Measurements from ENCODE around the gene KCNAB2. TPM values are rescaled to one million over a fixed set of nuclear protein-coding genes. Genes with fewer than 3 reads are reported as not detected.

The KCNAB2 gene
- polyA plus RNA-seq, 3 donors: 11.5 to 178 (median 22.7) TPM

DNA sequence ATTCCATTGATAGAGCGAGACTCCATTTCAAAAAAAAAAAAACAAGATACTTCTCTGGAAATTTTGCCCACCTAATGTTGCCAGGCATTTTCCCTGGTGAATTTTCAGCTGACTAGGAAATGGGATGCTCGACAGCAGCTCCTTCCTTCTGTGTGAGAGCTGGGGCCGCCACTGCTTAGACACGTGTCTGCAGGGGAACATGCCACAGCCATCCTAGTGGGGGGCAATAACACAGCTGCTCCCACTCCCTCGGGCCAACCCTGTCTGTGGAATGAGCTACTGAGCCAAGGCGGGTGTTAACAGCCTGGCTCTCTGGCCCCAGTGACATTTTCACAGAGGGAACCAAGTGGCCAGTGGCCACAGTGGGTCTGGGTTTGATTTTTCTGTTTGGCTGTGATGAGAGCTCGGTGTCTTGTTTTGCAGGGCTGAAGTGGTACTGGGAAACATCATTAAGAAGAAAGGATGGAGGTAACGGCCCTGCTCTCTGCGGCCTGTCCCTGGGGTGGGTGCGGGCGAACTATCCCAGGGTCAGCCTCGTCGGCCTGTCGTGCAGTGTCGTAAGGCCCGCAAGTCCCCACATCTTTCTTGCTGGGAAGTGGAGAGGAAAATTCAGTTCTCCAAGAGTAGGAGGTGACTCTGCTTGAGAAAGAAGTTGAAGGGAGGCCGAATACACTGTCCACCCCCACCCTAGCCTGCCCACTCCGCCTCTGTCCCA lies 39.2 kb downstream of the KCNAB2 start:
- Mint-ChIP-seq H3K27me3 (ENCODE audit: low read depth in 3 of 3) (peaks cover 0 to 1% (median 0%) of the 10 kb centered on the region in 3 donors), H3K4me3 (peak overlapping the region in 1 of 2 donors; percentile 6), H3K4me1 (no peaks in the 10 kb centered on the region), H3K9me3 (no peaks in the 10 kb centered on the region), H3K27ac (peak overlapping the region in 2 of 7 donors; percentile 14 to 77), H3K36me3 (peaks cover 70 to 94% of the 10 kb centered on the region in 2 donors)
- H2AFZ ChIP-seq (ENCODE audit: insufficient read depth, low read depth, low read length, poor library complexity, severe bottlenecking): no peak overlapping the region
- intact Hi-C loops (cut with micrococcal nuclease): no loop called here
- no peaks in the 10 kb centered on the region for H3K9me3 ChIP-seq (replicated peaks in 1 of 2; ENCODE audit: control insufficient read depth in 1 of 2, insufficient read depth in 1 of 2, low read length in 2 of 2)
- TF ChIP-seq, protein P1, sequence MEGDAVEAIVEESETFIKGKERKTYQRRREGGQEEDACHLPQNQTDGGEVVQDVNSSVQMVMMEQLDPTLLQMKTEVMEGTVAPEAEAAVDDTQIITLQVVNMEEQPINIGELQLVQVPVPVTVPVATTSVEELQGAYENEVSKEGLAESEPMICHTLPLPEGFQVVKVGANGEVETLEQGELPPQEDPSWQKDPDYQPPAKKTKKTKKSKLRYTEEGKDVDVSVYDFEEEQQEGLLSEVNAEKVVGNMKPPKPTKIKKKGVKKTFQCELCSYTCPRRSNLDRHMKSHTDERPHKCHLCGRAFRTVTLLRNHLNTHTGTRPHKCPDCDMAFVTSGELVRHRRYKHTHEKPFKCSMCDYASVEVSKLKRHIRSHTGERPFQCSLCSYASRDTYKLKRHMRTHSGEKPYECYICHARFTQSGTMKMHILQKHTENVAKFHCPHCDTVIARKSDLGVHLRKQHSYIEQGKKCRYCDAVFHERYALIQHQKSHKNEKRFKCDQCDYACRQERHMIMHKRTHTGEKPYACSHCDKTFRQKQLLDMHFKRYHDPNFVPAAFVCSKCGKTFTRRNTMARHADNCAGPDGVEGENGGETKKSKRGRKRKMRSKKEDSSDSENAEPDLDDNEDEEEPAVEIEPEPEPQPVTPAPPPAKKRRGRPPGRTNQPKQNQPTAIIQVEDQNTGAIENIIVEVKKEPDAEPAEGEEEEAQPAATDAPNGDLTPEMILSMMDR (IDR thresholded peaks at IDR 0.05): no peak
- peaks cover 74 to 92% of the 10 kb centered on the region in 2 donors for H3K36me3 ChIP-seq (replicated peaks in 1 of 2; ENCODE audit: control insufficient read depth in 1 of 2, insufficient read depth in 2 of 2, low read length in 2 of 2)
- no peaks in the 10 kb centered on the region for H3K4me1 ChIP-seq (ENCODE audit: control insufficient read depth in 1 of 2, insufficient read depth in 2 of 2, low read length in 2 of 2)
- DNase-seq: no peak
- no peak overlapping the region for H3K4me3 ChIP-seq (replicated peaks in 1 of 3; ENCODE audit: low read depth in 2 of 3, low read length in 3 of 3)
- no peak overlapping the region for H3K27ac ChIP-seq (ENCODE audit: low read depth in 1 of 2, low read length in 2 of 2)
- no peak overlapping the region for H3K4me2 ChIP-seq (replicated peaks; ENCODE audit: extremely low read depth, low read length, poor library complexity, severe bottlenecking)
- WGBS (ENCODE audit: insufficient coverage): 98% methylated on average over 7 of the region's 18 CpGs
- H3K27me3 ChIP-seq (ENCODE audit: control insufficient read depth in 2 of 2, insufficient read depth in 2 of 2, low read length in 2 of 2): no peaks in the 10 kb centered on the region
- H3K9ac ChIP-seq (ENCODE audit: insufficient read depth, low read length, poor library complexity, severe bottlenecking): no peak overlapping the region
- H4K20me1 ChIP-seq (ENCODE audit: insufficient read depth, low read length): peaks cover 76% of the 10 kb centered on the region
- peaks cover 2% of the 10 kb centered on the region for H3K79me2 ChIP-seq (ENCODE audit: insufficient read depth, low read length)

DNA sequence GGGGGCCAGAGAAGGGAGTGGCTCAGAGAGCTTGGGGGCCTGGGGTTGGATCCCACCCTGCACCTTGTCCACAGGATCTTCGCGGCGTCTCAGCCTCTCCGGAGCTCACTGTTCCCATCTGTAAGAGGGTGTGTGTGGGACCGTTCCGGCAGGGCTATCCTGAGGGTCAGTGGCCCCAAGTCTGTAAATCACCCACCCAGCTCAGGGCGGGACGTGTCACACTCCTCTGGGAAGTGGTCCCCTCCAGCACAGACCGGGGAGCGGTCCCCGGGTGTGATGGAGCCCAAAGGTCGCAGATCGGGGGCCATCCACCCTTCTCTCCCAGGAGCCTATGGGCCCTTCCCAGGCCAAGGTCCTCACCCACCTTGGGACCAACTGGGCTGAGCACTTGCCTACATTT lies 40.0 kb downstream of the KCNAB2 start:
- H3K4me2 ChIP-seq (replicated peaks; ENCODE audit: extremely low read depth, low read length, poor library complexity, severe bottlenecking): no peak overlapping the region
- peak overlapping the region in 1 of 7 donors; percentile 77 for H3K27ac Mint-ChIP-seq
- no peak for DNase-seq
- intact Hi-C loops (cut with micrococcal nuclease): no loop called here
- peaks cover 0 to 1% (median 0%) of the 10 kb centered on the region in 3 donors for H3K27me3 Mint-ChIP-seq (ENCODE audit: low read depth in 3 of 3)
- H3K27me3 ChIP-seq (ENCODE audit: control insufficient read depth in 2 of 2, insufficient read depth in 2 of 2, low read length in 2 of 2): no peaks in the 10 kb centered on the region
- H3K79me2 ChIP-seq (ENCODE audit: insufficient read depth, low read length): peaks cover under 1% of the 10 kb centered on the region
- peaks cover 74 to 92% of the 10 kb centered on the region in 2 donors for H3K36me3 ChIP-seq (replicated peaks in 1 of 2; ENCODE audit: control insufficient read depth in 1 of 2, insufficient read depth in 2 of 2, low read length in 2 of 2)
- no peaks in the 10 kb centered on the region for H3K9me3 Mint-ChIP-seq
- no peak overlapping the region for H3K4me3 ChIP-seq (replicated peaks in 1 of 3; ENCODE audit: low read depth in 2 of 3, low read length in 3 of 3)
- WGBS (ENCODE audit: insufficient coverage): 95% methylated on average over 6 of the region's 13 CpGs
- no peak overlapping the region for H3K27ac ChIP-seq (ENCODE audit: low read depth in 1 of 2, low read length in 2 of 2)
- H3K4me3 Mint-ChIP-seq: no peak overlapping the region
- TF ChIP-seq, protein P1 (IDR thresholded peaks at IDR 0.05): no peak
- no peaks in the 10 kb centered on the region for H3K4me1 ChIP-seq (ENCODE audit: control insufficient read depth in 1 of 2, insufficient read depth in 2 of 2, low read length in 2 of 2)
- H4K20me1 ChIP-seq (ENCODE audit: insufficient read depth, low read length): peaks cover 76% of the 10 kb centered on the region
- H2AFZ ChIP-seq (ENCODE audit: insufficient read depth, low read depth, low read length, poor library complexity, severe bottlenecking): no peak overlapping the region
- H3K9ac ChIP-seq (ENCODE audit: insufficient read depth, low read length, poor library complexity, severe bottlenecking): no peak overlapping the region
- no peaks in the 10 kb centered on the region for H3K4me1 Mint-ChIP-seq
- peaks cover 69 to 93% of the 10 kb centered on the region in 2 donors for H3K36me3 Mint-ChIP-seq
- H3K9me3 ChIP-seq (replicated peaks in 1 of 2; ENCODE audit: control insufficient read depth in 1 of 2, insufficient read depth in 1 of 2, low read length in 2 of 2): no peaks in the 10 kb centered on the region
